WI38 (cell line): ENCODE results near the gene GPN2.
A peak's percentile ranks its signal among the peaks of the same experiment; 100 is the strongest.

ENCODE experiments used
- H3K4me3 ChIP-seq: 2 replicates; pipeline ENCODE4 v1.5.1; 2011; ENCODE audit warnings: low read depth, mild to moderate bottlenecking, control low read depth, low read length
- TF ChIP-seq, protein P1 (sequence below): IDR thresholded peaks from 2 replicates; pipeline ENCODE4 v1.5.1; 2012; ENCODE audit warnings: low read depth, mild to moderate bottlenecking, control low read depth, low read length

GPN2 gene

DNA sequence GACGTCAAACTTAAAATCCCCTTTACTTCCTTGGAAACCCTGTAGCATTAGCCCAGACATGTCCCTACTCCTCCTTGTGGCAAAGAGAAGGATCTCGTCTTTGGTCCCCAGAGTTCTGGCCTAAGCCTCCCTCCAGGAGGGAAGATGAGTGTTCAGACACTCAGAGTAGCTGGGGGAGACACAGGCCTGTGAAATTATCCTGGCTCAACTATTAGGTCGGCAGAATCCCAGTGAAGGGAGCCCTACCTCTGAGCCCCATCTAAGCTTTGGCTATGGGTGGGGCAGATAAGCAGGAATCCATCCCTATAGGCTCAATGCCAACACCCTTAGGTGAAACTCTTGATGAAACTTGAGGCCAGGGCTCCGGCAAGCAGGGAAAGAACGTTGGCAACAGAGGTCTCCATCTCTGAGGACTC lies 28.8 kb downstream of the GPN2 start:
- no peak overlapping the region for H3K4me3 ChIP-seq
- TF ChIP-seq, protein P1, sequence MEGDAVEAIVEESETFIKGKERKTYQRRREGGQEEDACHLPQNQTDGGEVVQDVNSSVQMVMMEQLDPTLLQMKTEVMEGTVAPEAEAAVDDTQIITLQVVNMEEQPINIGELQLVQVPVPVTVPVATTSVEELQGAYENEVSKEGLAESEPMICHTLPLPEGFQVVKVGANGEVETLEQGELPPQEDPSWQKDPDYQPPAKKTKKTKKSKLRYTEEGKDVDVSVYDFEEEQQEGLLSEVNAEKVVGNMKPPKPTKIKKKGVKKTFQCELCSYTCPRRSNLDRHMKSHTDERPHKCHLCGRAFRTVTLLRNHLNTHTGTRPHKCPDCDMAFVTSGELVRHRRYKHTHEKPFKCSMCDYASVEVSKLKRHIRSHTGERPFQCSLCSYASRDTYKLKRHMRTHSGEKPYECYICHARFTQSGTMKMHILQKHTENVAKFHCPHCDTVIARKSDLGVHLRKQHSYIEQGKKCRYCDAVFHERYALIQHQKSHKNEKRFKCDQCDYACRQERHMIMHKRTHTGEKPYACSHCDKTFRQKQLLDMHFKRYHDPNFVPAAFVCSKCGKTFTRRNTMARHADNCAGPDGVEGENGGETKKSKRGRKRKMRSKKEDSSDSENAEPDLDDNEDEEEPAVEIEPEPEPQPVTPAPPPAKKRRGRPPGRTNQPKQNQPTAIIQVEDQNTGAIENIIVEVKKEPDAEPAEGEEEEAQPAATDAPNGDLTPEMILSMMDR: peak; percentile 21; the same call in 1 of the 2 replicates

DNA sequence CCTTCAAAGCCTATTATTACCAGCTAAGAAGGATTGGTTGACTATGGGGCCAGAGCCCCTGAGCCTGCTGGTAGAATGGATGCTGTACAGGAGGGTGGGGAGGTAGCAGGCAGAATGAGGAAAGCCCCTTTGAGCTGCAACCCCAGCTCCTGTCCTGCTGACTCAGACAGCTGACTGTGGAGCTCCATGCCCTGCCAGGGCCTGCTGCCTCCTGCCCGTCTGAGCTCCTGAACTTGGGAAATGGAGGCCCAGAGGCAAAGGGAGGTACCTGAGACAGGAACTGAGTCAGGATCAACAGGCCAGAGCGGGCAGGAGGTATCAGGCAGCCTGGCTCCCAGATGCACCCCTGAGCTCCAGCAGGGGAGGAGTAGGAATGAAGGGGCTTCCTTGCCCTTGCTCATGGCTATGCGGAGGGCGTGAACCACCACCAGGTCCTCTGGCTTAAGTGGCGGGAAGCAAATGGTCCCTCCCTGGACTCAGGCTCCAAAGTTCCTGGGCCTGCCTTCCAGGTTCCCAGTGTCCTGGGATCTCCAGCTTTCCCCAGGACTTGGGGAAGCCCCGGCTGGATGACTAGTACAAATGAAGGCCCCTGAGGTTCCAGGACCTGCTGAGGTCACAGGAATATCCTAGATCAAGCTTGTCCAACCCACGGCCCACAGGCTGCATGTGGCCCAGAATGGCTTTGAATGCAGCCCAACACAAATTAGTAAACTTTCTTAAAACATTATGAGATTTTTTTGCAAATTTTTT lies 31.0 kb downstream of the GPN2 start:
- TF ChIP-seq, protein P1: no peak
- H3K4me3 ChIP-seq: no peak overlapping the region

DNA sequence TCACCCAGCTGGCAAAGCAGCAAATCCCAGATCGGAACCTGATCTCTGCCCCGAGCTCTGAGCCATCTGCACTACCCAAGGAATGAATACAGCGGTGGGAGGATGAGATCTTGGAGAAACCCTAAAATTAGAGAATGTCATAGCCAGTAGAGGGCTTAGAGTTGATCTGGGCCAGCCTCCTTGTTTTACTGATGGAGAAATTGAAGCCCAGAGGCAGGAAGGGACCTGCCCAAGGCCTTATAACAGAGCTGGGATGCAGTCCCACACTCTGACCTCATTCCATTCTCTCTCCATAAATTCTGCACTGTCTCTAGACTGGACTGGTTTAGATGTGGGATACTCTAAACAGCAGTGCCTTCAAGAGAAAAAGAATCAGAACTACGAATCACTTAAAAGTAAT lies 31.9 kb downstream of the GPN2 start:
- no peak overlapping the region for H3K4me3 ChIP-seq

DNA sequence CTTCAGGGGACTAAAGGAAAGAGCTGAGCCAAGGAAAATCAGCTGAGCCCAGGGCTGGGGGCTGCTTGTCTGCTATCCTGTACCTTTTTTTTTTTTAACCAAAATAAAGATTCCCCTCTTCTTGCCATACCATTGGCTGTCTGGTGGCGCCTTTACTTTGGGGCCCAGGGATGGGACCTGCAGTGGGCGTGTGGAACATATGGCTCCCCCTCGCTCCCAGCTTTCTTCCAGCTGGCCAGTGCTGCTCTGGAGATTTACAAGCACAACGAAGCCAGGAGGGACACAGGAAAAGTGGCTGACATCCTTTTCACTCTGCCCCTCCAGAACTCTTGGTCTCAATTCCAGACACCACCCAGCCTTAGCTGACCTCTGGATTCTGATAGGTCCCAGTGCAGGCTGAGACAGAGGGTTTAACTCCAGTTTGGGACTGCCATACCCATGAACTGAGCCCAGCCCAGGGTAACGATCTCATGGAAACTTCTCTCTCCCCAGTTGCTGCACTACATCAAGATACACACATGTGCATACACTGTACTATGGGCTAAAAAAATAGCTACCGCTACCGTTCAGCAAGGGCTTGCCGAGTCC lies 32.5 kb downstream of the GPN2 start:
- no peak overlapping the region for H3K4me3 ChIP-seq
- TF ChIP-seq, protein P1: no peak

More for the DNA sequence above, 31.9 kb downstream of the GPN2 start:
- TF ChIP-seq, protein P1: no peak

DNA sequence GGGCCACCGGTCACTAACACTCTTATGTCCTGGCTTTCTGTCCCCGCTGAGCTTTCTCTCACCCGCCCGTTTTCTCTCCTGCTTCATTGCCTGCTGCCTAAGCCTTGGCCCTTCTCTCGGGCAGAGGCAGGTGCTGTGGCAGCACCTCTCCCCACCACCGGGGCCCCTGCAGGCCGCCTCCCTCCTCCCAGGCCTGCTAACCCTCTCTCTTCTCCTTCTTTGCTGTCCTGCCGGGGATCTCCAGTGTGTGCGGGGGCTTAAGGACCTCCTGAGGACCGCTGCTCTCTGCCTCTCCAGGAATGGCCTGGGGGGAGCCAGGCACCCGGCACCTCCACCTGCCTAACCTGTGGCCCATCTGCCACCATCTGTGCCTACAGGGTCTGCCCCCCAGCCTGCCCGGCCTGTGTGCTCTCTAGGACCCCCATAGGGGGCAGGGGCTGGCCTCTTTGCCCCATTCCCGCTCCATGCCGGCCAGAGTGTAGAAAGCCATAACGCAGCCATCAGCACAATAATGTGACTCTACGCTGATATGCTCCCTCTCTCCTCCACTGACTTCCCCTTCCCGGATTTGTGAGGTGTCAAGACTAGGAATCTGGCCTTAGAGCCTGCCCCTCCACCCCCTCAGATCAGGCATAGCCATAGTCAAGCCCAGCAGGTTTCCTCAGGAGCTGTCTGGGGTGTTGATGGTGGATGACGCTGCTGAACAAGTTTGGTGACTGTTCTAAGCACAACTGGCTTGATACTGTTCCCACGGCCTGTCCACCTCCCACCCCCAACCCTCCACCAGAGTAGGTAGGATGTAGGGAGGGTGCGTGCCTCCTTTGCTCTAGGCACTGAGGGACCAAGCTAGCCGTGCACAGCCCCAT lies 33.2 kb downstream of the GPN2 start:
- no peak overlapping the region for H3K4me3 ChIP-seq
- TF ChIP-seq, protein P1: no peak

DNA sequence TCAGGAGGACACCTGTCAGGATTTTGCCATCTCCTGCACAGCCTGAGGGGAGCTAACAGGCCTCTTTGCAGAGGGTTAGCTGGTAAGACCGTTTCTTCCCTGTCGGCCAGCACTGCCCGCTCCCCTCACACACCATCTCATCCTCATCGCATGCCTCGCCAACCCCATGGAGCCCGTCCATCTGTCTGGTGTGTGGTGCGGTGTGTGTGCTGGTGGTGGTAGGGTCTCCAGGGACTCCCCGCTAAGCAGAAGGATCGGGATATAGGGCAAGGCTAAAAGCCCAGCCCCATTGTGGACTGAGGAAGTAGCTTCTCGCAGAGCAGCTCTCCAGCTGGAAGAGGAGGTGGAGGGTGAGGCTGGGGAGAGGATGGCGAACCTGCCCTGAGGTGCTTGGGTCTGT lies 33.9 kb downstream of the GPN2 start:
- TF ChIP-seq, protein P1: no peak
- H3K4me3 ChIP-seq: no peak overlapping the region
